ENCODE measurements around the gene CMTM8. TPM values are rescaled to one million over a fixed set of nuclear protein-coding genes. Genes with fewer than 3 reads are reported as not detected.
A peak's percentile ranks its signal among the peaks of the same experiment; 100 is the strongest.

The CMTM8 gene
- total RNA-seq, 1 donor from 2014 or later: 5.7 TPM

GRCh38 chr3:32281570-32282106, 43.2 kb downstream of the CMTM8 start:
- no peaks in the 10 kb centered on the region for H3K9me3 ChIP-seq (replicated peaks)
- H3K27me3 ChIP-seq (ENCODE audit: low read depth): peaks cover 4% of the 10 kb centered on the region
- DNase-seq: no peak
- H3K36me3 ChIP-seq: no peaks in the 10 kb centered on the region
- no peak overlapping the region for H3K4me3 ChIP-seq
- intact Hi-C loops (cut with micrococcal nuclease): no loop called here
- no peak overlapping the region for H3K27ac ChIP-seq (replicated peaks)
- TF ChIP-seq, protein P1, sequence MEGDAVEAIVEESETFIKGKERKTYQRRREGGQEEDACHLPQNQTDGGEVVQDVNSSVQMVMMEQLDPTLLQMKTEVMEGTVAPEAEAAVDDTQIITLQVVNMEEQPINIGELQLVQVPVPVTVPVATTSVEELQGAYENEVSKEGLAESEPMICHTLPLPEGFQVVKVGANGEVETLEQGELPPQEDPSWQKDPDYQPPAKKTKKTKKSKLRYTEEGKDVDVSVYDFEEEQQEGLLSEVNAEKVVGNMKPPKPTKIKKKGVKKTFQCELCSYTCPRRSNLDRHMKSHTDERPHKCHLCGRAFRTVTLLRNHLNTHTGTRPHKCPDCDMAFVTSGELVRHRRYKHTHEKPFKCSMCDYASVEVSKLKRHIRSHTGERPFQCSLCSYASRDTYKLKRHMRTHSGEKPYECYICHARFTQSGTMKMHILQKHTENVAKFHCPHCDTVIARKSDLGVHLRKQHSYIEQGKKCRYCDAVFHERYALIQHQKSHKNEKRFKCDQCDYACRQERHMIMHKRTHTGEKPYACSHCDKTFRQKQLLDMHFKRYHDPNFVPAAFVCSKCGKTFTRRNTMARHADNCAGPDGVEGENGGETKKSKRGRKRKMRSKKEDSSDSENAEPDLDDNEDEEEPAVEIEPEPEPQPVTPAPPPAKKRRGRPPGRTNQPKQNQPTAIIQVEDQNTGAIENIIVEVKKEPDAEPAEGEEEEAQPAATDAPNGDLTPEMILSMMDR (IDR thresholded peaks at IDR 0.05; ENCODE audit: borderline replicate concordance): no peak
- peaks cover 62% of the 10 kb centered on the region for H3K4me1 ChIP-seq

- no peak for DNase-seq
- H3K27me3 ChIP-seq (ENCODE audit: low read depth): no peaks in the 10 kb centered on the region
- peaks cover 59% of the 10 kb centered on the region for H3K4me1 ChIP-seq
- TF ChIP-seq, protein P1 (IDR thresholded peaks at IDR 0.05; ENCODE audit: borderline replicate concordance): no peak
- no peaks in the 10 kb centered on the region for H3K9me3 ChIP-seq (replicated peaks)
- H3K36me3 ChIP-seq: no peaks in the 10 kb centered on the region
- peak overlapping the region; percentile 72 for H3K27ac ChIP-seq (replicated peaks)
- H3K4me3 ChIP-seq: no peak overlapping the region
- intact Hi-C loops (cut with micrococcal nuclease): no loop called here
Observed at GRCh38 chr3:32282578-32283154, 44.2 kb downstream of the CMTM8 start.

GRCh38 chr3:32283304-32283703, 44.8 kb downstream of the CMTM8 start:
- Histone ChIP-seq H3K4me1 (peaks cover 59% of the 10 kb centered on the region), H3K27me3 (ENCODE audit: low read depth) (no peaks in the 10 kb centered on the region), H3K4me3 (no peak overlapping the region), H3K27ac (replicated peaks) (peak overlapping the region; percentile 72), H3K9me3 (replicated peaks) (no peaks in the 10 kb centered on the region), H3K36me3 (no peaks in the 10 kb centered on the region)
- intact Hi-C loops (cut with micrococcal nuclease): no loop called here
- DNase-seq: peak; percentile 59
- TF ChIP-seq, protein P1 (IDR thresholded peaks at IDR 0.05; ENCODE audit: borderline replicate concordance): no peak

DNA sequence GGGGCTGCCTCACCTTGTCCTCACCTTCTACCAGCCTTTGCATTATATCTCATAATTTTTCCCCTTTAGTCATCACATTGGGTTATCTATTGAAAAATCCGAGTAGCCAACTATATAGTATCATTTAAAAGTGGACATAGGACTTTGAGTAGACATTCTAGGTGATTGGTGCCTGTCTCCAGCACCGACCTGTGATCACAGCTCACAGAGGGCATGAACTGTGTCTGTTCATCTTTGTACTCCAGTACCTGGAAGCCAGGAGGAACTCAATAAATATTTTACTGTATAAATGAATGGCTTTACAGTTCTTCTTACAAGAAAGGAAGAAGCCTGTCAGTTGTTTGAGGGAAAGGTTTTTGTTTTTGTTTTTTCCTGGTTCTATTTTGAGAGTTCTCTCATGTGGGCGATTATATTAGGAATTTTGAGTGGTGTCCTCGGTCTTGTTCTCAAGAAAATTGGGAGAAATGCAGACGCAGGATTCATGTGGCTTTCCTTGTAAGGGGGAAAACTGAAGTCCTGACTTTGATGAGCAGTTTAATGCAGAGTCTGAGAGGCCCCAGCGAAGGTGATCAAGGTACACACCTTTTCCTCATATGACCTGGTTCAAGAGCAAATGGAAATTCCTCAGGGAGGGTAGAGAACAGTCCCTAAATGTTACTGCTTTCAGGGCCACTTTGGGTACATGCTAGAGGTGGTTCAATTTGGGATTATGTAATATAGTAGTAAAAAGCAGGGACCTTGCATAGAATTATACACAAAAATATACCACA, 46.1 kb downstream of the CMTM8 start:
- H3K27ac ChIP-seq (replicated peaks): peak overlapping the region; percentile 72
- no peak overlapping the region for H3K4me3 ChIP-seq
- no peak for DNase-seq
- H3K9me3 ChIP-seq (replicated peaks): no peaks in the 10 kb centered on the region
- H3K4me1 ChIP-seq: peaks cover 59% of the 10 kb centered on the region
- intact Hi-C loops (cut with micrococcal nuclease): no loop called here
- no peaks in the 10 kb centered on the region for H3K36me3 ChIP-seq
- TF ChIP-seq, protein P1 (IDR thresholded peaks at IDR 0.05; ENCODE audit: borderline replicate concordance): no peak
- no peaks in the 10 kb centered on the region for H3K27me3 ChIP-seq (ENCODE audit: low read depth)

DNA sequence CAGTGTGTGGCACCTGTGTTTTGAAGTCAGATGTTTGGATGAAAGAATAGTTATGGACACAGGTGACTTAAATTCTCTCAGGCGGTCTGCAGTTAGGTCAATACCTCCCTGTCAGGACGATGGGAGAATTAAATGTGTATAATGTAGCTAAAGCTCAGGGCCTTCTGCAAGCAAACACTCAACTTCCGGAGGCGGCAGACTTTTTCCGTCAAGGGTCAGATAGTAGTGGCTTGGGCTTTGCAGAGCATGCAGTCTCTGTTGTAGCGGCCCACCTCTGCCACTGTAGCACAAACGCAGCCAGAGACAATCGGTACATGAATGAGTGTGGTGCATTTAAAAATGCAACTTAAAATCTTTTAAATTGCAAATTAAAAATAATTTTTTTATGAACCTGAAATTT, 47.4 kb downstream of the CMTM8 start:
- H3K27me3 ChIP-seq (ENCODE audit: low read depth): no peaks in the 10 kb centered on the region
- H3K4me3 ChIP-seq: no peak overlapping the region
- no peak for DNase-seq
- intact Hi-C loops (cut with micrococcal nuclease): no loop called here
- no peaks in the 10 kb centered on the region for H3K36me3 ChIP-seq
- TF ChIP-seq, protein P1 (IDR thresholded peaks at IDR 0.05; ENCODE audit: borderline replicate concordance): no peak
- no peaks in the 10 kb centered on the region for H3K9me3 ChIP-seq (replicated peaks)
- peaks cover 55% of the 10 kb centered on the region for H3K4me1 ChIP-seq
- H3K27ac ChIP-seq (replicated peaks): no peak overlapping the region

All from left ventricle myocardium inferior (tissue), 1 donor.